Peyer's patch (tissue), 4 donors: Measurements from ENCODE around the gene CLASP1. TPM values are rescaled to one million over a fixed set of nuclear protein-coding genes. Genes with fewer than 3 reads are reported as not detected.
"Not testable (repeated sequence)": the region's sequence is repeated elsewhere in the genome, so short reads cannot be mapped to it uniquely, and the experiment has no call there.

ENCODE experiments used
- DNase-seq, 3 donors: peaks; one replicate each; pipeline ENCODE4 v3.0.0-alpha.2; 2017 to 2019
- H3K27ac ChIP-seq, 4 donors: fragments of 200-600 bp; sonication (generic); one replicate each; pipeline ENCODE4 v1.5.1; 2016 to 2019
- H3K27me3 ChIP-seq, 2 donors: fragments of 200-600 bp; sonication (generic); one replicate each; pipeline ENCODE4 v1.5.1; 2019
- H3K36me3 ChIP-seq, 3 donors: fragments of 200-600 bp; sonication (generic); one replicate each; pipeline ENCODE4 v1.5.1; 2016 to 2019
- H3K4me1 ChIP-seq, 4 donors: fragments of 200-600 bp; sonication (generic); one replicate each; pipeline ENCODE4 v1.5.1; 2016 to 2019
- H3K4me3 ChIP-seq, 4 donors: fragments of 200-600 bp; sonication (generic); 1 replicate in 3 of 4; 2 replicates in 1 of 4; pipeline ENCODE4 v1.5.1; 2016 to 2019; ENCODE audit warnings: mild to moderate bottlenecking in 1 of 4
- H3K9me3 ChIP-seq, 4 donors: fragments of 200-600 bp; sonication (generic); one replicate each; pipeline ENCODE4 v1.5.1; 2016 to 2019; ENCODE audit warnings: mild to moderate bottlenecking in 1 of 4
- CTCF ChIP-seq, 6 experiments: fragments of 450-650 bp in 4 of 6; fragments of 200-600 bp in 2 of 6; sonication (generic) in 1 of 6; IDR thresholded peaks; one replicate each; pipeline ENCODE4 v1.5.1; 2017 to 2019; ENCODE audit warnings: antibody characterized with exemption in 6 of 6, mild to moderate bottlenecking in 3 of 6, moderate library complexity in 1 of 6
- POLR2A ChIP-seq, 2 donors: fragments of 450-650 bp; IDR thresholded peaks; one replicate each; pipeline ENCODE4 v1.5.1; 2017; ENCODE audit warnings: antibody characterized with exemption in 2 of 2, mild to moderate bottlenecking in 2 of 2, moderate library complexity in 2 of 2
- total RNA-seq, 4 donors: library from RNA; depleted of rRNA; stranded (reverse); fragments of >200 nt; gene quantifications; one replicate each; pipeline ENCODE4 v1.1.0, GENCODE V29; 2016

The CLASP1 gene
- total RNA-seq, 4 donors from 2014 or later = 30.5 to 130 (median 73.7) TPM

GRCh38 chr2:121386102-121386501 is 263.2 kb downstream of the CLASP1 start:
- Histone ChIP-seq H3K4me1 (no peaks in the 10 kb centered on the region), H3K27me3 (no peaks in the 10 kb centered on the region), H3K36me3 (peaks cover 0 to 71% (median 0%) of the 10 kb centered on the region in 3 donors), H3K9me3 (no peaks in the 10 kb centered on the region), H3K4me3 (no peak overlapping the region), H3K27ac (no peak overlapping the region)
- no peak for TF ChIP-seq POLR2A (IDR thresholded peaks at IDR 0.05)
- TF ChIP-seq CTCF (IDR thresholded peaks at IDR 0.05) = no peak
- DNase-seq = no peak

DNA sequence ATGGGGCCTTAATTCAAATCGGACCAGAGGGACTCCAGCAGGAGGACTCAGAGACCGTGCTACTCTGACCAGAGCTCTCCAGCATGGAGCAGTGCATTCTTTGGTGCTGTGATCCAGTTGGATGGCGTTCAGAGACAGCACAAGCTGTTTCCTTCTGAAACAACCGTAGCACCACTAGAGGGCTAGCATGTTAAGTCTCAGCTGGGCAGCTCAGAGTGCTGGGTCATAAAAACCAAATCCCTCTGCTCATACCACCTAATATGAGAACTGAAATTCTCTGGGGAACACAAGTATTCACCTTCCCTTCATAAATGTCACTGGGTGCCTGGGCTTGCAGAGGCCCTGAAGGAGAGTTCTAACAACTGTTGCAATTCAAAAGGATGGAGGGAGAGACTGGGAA is 266.5 kb downstream of the CLASP1 start:
- H3K4me3 ChIP-seq = no peak overlapping the region
- peaks cover 0 to 72% (median 0%) of the 10 kb centered on the region in 3 donors for H3K36me3 ChIP-seq
- no peaks in the 10 kb centered on the region for H3K4me1 ChIP-seq
- no peaks in the 10 kb centered on the region for H3K9me3 ChIP-seq
- TF ChIP-seq CTCF (IDR thresholded peaks at IDR 0.05) (no peak), POLR2A (IDR thresholded peaks at IDR 0.05) (no peak)
- H3K27me3 ChIP-seq = no peaks in the 10 kb centered on the region
- H3K27ac ChIP-seq = no peak overlapping the region
- DNase-seq = no peak

DNA sequence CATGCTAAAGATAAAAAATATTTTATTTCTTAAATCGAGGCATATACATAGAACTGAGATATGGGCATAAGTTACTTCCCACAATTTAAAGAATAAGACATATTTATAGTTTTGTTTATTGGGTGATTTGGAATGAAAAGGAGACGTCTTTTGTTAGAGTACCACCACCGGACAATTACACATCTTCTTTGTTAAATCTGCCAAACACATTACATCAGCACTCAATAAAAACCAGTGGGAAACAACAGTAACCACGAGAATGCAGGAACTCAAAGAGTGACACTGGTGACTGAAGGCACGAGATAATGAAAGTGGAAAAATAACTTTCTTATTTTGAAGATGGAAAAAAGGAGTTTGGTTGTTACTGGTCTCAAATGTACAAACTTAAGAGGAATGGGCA is 271.6 kb downstream of the CLASP1 start:
- Histone ChIP-seq H3K4me1 (no peaks in the 10 kb centered on the region), H3K9me3 (no peaks in the 10 kb centered on the region), H3K27me3 (no peaks in the 10 kb centered on the region), H3K36me3 (peaks cover 0 to 52% (median 0%) of the 10 kb centered on the region in 3 donors), H3K27ac (no peak overlapping the region), H3K4me3 (no peak overlapping the region)
- no peak for DNase-seq
- TF ChIP-seq POLR2A (IDR thresholded peaks at IDR 0.05) = no peak
- no peak for TF ChIP-seq CTCF (IDR thresholded peaks at IDR 0.05)

GRCh38 chr2:121376535-121377250 is 272.6 kb downstream of the CLASP1 start:
- Histone ChIP-seq H3K27ac (no peak overlapping the region), H3K4me1 (no peaks in the 10 kb centered on the region), H3K27me3 (no peaks in the 10 kb centered on the region), H3K4me3 (no peak overlapping the region), H3K9me3 (no peaks in the 10 kb centered on the region), H3K36me3 (peaks cover 0 to 46% (median 0%) of the 10 kb centered on the region in 3 donors)
- DNase-seq = no peak
- TF ChIP-seq CTCF (IDR thresholded peaks at IDR 0.05) (no peak), POLR2A (IDR thresholded peaks at IDR 0.05) (no peak)

DNA sequence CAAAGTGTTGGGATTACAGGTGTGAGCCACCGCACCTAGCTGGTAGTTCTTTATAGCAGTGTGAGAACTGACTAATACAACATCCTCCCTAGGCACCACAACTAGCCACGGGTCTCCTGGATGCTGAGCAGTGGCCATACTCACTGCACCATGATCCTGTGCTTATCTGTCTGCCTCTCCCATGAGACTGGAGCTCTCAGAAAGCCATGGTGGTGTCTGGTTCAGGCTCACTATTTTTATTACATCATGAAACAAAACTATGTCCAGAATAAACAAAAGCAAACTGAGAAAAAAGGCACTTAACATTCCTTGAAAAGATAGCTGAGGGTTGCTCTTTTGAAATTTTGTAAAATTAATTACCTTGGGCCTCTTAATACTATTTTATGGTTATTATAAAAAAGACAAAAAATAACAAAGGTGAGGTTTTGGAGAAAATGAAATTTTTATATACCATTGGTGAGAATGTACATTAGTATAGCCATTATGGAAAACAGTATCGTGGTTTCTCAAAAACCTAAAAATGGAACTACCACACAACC is 273.6 kb downstream of the CLASP1 start:
- Histone ChIP-seq H3K9me3 (no peaks in the 10 kb centered on the region), H3K27me3 (no peaks in the 10 kb centered on the region), H3K36me3 (peaks cover 0 to 36% (median 0%) of the 10 kb centered on the region in 3 donors), H3K27ac (no peak overlapping the region), H3K4me1 (no peaks in the 10 kb centered on the region), H3K4me3 (no peak overlapping the region)
- no peak for DNase-seq
- no peak for TF ChIP-seq POLR2A (IDR thresholded peaks at IDR 0.05)
- no peak for TF ChIP-seq CTCF (IDR thresholded peaks at IDR 0.05)

- H3K4me1 ChIP-seq, H3K4me3 ChIP-seq, H3K27me3 ChIP-seq, H3K9me3 ChIP-seq, DNase-seq: not testable (repeated sequence)
- Histone ChIP-seq H3K36me3 (peaks cover 0 to 29% (median 0%) of the 10 kb centered on the region in 3 donors), H3K27ac (peak overlapping the region in 1 of 4 donors; percentile 45)
Measured at GRCh38 chr2:121374412-121375075, 274.7 kb downstream of the CLASP1 start.
